GM12801 (cell line): ENCODE results near the gene ZC3H7B.

ENCODE experiments used
- TF ChIP-seq, protein P1 (sequence below): IDR thresholded peaks from one replicate; pipeline ENCODE4 v1.5.1; 2011; ENCODE audit warnings: control low read depth; ENCODE audit not compliant: insufficient read length; ENCODE audit errors: extremely low read depth

ZC3H7B gene

DNA sequence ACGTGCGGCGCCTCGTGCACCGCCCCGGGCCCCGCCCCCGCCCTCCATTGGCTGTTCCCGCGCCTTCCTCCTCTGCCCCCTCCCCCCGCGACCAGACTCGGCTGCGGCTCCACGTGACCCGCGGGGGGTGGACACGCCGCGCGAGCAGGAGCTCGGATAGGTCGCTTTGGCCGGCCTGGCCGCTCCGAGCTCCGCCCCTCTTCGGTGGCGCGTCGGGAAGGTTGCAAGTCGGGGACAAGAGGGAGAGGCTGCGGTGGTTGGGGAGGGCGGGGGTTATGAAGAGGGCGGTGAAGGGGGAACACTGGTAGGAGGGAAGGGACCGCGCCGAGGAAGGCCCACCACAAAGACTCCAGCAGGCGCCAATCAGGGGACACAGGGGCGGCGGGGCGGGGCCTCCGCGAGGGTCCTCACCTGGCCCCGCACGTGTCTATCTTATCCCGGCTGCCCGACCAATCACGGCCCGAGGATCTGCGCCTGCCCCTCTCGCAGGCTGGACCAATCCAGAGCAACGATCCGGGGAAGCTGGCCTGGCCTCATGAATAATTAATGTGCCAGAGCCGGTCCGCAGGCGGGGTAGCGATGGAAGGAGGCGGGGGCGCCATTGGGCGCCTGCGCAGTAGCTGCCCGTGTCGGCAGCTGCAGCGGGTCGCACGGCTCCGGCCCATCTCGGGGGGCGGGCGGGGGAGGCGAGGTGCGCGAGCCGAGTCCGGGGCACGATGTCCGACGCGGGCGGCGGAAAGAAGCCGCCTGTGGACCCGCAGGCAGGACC lies 80.2 kb downstream of the ZC3H7B start, which contains the start of gene TEF:
Gene TEF, plus strand, starts transcription at position 614 of the 769 bp plus-strand sequence. Its CDS starts 103 bp downstream, at position 717.
- TF ChIP-seq, protein P1, sequence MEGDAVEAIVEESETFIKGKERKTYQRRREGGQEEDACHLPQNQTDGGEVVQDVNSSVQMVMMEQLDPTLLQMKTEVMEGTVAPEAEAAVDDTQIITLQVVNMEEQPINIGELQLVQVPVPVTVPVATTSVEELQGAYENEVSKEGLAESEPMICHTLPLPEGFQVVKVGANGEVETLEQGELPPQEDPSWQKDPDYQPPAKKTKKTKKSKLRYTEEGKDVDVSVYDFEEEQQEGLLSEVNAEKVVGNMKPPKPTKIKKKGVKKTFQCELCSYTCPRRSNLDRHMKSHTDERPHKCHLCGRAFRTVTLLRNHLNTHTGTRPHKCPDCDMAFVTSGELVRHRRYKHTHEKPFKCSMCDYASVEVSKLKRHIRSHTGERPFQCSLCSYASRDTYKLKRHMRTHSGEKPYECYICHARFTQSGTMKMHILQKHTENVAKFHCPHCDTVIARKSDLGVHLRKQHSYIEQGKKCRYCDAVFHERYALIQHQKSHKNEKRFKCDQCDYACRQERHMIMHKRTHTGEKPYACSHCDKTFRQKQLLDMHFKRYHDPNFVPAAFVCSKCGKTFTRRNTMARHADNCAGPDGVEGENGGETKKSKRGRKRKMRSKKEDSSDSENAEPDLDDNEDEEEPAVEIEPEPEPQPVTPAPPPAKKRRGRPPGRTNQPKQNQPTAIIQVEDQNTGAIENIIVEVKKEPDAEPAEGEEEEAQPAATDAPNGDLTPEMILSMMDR = no peak

DNA sequence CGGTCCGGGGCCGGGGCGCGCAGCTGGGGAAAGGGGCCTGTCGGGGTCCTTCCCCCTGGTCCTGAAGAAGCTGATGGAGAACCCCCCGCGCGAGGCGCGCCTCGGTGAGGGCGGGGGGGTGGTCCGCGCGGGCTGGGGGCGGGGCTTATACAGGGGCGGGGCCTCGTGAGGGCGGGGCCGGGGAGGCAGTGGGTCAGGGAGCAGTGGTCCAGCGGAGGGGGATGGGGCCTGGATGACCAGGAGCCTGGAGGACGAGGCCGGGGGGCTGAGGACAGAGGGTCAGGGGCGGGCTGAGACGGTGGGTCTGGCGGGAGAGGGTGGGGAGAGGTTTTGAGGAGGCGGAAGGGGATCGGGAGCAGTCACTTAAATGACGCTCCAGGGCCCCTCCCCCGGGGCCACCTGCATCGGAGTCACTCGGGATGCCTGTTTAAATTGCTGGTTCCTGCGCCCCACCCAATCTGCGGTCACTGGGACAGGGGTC lies 80.8 kb downstream of the ZC3H7B start:
- TF ChIP-seq, protein P1 = no peak

DNA sequence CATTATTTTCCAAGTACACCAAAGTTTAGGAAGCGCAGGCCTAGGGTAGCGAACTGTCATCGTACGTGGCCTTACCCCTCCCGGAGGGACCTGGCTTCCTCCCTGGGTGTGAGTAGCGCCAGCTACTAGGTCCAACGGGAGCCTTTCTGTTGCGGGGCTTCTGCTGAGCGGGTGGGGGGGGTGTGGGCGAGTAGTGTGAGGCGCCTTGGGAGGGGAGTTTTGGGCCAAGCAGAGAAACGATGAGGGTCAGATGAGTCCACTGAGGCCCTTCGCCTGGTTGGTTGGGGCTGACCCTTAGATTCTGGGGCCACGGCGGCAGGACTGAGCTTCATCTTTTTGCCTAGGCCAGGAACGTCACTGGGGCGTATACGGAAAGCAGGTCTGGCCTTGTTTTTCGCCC lies 81.3 kb downstream of the ZC3H7B start:
- TF ChIP-seq, protein P1 = no peak

DNA sequence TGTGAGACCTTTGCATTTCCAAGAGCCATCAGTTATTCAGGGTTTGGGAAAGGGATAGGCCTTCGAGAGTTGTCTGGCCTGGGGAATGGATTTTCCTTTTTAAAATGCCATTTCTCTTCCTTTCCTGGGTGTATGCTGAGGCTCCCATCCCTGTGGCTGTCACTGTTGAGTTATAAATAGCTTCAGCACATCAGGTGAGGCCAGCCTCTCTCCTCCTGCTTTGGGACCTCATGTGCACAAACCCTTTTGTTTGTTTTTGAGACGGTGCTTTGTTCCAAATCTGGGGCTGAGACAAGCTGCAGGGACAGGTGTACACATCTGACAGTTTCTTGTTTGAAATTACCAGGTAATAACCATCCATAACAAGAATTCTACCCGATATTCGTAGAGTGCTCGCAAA lies 81.8 kb downstream of the ZC3H7B start:
- TF ChIP-seq, protein P1 = no peak

DNA sequence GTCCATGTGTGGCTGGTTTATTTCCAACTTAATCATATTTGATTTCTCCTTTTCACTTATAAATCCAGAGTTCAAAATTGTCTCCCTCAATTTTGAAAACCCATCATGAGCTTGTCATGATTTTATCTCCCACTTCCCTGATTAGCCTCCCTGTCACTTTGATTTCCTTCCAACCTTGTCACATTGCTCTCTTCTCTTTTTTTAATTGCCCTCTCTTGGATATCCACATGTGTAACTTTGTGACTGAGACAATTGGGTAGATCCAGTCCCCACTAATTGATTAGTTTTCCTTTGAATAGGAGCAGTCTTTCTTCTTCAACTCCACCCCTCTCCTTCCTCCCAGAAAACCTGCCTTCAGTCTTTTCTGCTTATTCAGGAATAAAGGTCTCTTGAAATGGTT lies 82.8 kb downstream of the ZC3H7B start:
- TF ChIP-seq, protein P1 = no peak

DNA sequence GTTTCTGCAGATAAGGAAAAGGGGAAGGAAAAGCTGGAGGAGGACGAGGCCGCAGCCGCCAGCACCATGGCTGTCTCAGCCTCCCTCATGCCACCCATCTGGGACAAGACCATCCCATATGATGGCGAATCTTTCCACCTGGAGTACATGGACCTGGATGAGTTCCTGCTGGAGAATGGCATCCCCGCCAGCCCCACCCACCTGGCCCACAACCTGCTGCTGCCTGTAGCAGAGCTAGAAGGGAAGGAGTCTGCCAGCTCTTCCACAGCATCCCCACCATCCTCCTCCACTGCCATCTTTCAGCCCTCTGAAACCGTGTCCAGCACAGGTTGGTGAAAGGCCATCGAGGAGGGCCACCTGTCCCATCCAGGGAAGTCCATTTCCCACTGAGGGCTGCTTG lies 86.0 kb downstream of the ZC3H7B start:
- TF ChIP-seq, protein P1 = no peak

DNA sequence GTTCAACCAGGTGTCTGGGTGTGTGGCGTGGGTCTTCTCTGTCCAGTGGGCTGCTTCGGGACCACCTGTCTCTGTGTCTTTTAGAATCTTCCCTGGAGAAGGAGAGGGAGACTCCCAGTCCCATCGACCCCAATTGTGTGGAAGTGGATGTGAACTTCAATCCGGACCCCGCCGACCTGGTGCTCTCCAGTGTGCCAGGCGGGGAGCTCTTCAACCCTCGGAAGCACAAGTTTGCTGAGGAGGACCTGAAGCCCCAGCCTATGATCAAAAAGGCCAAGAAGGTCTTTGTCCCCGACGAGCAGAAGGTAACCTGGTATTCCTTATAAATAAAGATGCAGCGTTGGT lies 92.7 kb downstream of the ZC3H7B start:
- TF ChIP-seq, protein P1 = no peak
